Tibial nerve (tissue), 4 donors: Measurements from ENCODE around the gene NUP133. TPM values are rescaled to one million over a fixed set of nuclear protein-coding genes. Genes with fewer than 3 reads are reported as not detected.

Source experiments
- DNase-seq, 2 donors: peaks; one replicate each; pipeline ENCODE4 v3.0.0-alpha.2; 2019; ENCODE audit warnings: low spot score in 2 of 2
- H3K27ac ChIP-seq, 4 donors: fragments of 200-600 bp; sonication (generic) in 3 of 4; one replicate each; pipeline ENCODE4 v1.5.1; 2017 to 2019; ENCODE audit warnings: mild to moderate bottlenecking in 1 of 4
- H3K27me3 ChIP-seq, 2 donors: fragments of 200-600 bp; sonication (generic) in 1 of 2; one replicate each; pipeline versions ENCODE4 v1.5.1 to v1.6.0; 2017 to 2019
- H3K36me3 ChIP-seq, 3 donors: fragments of 200-600 bp; sonication (generic); one replicate each; pipeline ENCODE4 v1.5.1; 2018 to 2019
- H3K4me1 ChIP-seq, 4 donors: fragments of 200-600 bp; sonication (generic) in 3 of 4; one replicate each; pipeline ENCODE4 v1.5.1; 2017 to 2019
- H3K4me3 ChIP-seq, 4 donors: fragments of 200-600 bp; sonication (generic) in 3 of 4; one replicate each; pipeline ENCODE4 v1.5.1; 2017 to 2019; ENCODE audit warnings: mild to moderate bottlenecking in 1 of 4, moderate library complexity in 1 of 4
- H3K9me3 ChIP-seq, 4 donors: fragments of 200-600 bp; sonication (generic) in 3 of 4; one replicate each; pipeline ENCODE4 v1.5.1; 2017 to 2019
- EP300 ChIP-seq, 2 donors: sonication (generic); formaldehyde crosslinking; IDR thresholded peaks; one replicate each; pipeline ENCODE4 v1.6.1; 2017; ENCODE audit warnings: antibody characterized with exemption in 2 of 2, mild to moderate bottlenecking in 1 of 2
- POLR2A ChIP-seq, 2 donors: fragments of 450-650 bp; IDR thresholded peaks; one replicate each; pipeline ENCODE4 v1.6.1; 2017; ENCODE audit warnings: antibody characterized with exemption in 2 of 2, mild to moderate bottlenecking in 2 of 2, moderate library complexity in 2 of 2
- WGBS, 2 donors: methylation state at CpG; one replicate each; pipeline ENCODE4 v1.1.5; 2018; 5-methylcytosine and 5-hydroxymethylcytosine counted together
- total RNA-seq, 4 donors: library from RNA; depleted of rRNA; stranded (reverse); fragments of >200 nt; gene quantifications; one replicate each; pipeline ENCODE4 v1.1.0, GENCODE V29; 2016
- TF ChIP-seq, protein P1 (sequence below), 5 experiments: fragments of 200-600 bp in 3 of 5; fragments of 450-650 bp in 2 of 5; sonication (generic) in 3 of 5; IDR thresholded peaks; one replicate each; pipeline ENCODE4 v1.5.1; 2016 to 2019; ENCODE audit warnings: antibody characterized with exemption in 5 of 5, mild to moderate bottlenecking in 3 of 5, moderate library complexity in 2 of 5

The NUP133 gene
- total RNA-seq, 4 donors from 2014 or later: 24.9 to 56.1 (median 43.2) TPM

DNA sequence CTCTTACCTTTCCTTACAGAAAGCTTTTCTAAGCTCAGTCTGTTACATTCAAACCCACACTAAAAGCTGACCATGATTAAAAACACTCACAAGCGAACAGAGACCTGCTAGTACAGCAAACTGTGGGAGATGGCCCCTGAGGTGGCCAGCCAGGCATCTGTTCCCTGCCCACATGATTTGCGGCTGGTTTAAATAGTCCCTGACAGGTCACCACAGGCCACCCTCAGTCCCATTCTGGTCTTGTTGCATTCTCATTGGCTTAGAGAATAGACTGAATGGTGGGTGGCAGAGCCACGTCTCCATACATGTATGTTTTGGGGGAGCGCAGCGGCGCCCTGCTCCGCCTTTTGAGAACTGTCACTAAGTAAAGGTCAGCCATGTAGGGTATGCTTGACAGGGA lies 71.9 kb downstream of the NUP133 start:
- WGBS, 2 donors: 58 to 67% methylated on average over 7 of the region's 7 CpGs
- peaks cover 3 to 46% of the 10 kb centered on the region in 2 donors for H3K27me3 ChIP-seq

DNA sequence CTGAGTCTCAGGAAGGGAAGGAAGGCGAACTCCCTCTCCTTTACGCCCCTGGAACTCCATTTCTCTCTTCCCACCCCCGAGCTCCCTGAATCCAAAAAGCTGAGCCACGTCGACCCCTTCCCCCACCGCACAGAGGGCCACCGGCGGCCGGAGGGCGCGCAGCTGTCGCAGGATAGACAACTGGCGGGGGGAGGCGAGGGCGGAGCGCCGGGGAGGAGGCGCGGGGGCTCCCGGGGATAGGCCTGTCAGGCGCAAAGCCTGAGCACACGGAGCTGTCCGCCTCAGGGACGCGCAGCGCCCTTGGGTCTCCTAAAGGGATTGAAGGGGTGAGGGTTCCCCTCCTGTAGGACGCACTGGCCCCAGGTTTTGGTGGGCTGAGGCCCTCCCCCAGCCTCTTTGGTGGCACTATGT lies 73.5 kb downstream of the NUP133 start:
- no peak overlapping the region for H3K27ac ChIP-seq
- H3K4me3 ChIP-seq: no peak overlapping the region
- peaks cover 5 to 61% of the 10 kb centered on the region in 2 donors for H3K27me3 ChIP-seq
- H3K36me3 ChIP-seq: peaks cover 0 to 8% (median 0%) of the 10 kb centered on the region in 3 donors
- no peaks in the 10 kb centered on the region for H3K9me3 ChIP-seq
- H3K4me1 ChIP-seq: peaks cover 0 to 44% (median 19%) of the 10 kb centered on the region in 4 donors
- TF ChIP-seq, protein P1, sequence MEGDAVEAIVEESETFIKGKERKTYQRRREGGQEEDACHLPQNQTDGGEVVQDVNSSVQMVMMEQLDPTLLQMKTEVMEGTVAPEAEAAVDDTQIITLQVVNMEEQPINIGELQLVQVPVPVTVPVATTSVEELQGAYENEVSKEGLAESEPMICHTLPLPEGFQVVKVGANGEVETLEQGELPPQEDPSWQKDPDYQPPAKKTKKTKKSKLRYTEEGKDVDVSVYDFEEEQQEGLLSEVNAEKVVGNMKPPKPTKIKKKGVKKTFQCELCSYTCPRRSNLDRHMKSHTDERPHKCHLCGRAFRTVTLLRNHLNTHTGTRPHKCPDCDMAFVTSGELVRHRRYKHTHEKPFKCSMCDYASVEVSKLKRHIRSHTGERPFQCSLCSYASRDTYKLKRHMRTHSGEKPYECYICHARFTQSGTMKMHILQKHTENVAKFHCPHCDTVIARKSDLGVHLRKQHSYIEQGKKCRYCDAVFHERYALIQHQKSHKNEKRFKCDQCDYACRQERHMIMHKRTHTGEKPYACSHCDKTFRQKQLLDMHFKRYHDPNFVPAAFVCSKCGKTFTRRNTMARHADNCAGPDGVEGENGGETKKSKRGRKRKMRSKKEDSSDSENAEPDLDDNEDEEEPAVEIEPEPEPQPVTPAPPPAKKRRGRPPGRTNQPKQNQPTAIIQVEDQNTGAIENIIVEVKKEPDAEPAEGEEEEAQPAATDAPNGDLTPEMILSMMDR (IDR thresholded peaks at IDR 0.05): no peak
- TF ChIP-seq POLR2A (IDR thresholded peaks at IDR 0.05) (no peak), EP300 (IDR thresholded peaks at IDR 0.05) (no peak)
- WGBS, 2 donors: 0% methylated on average over 9 to 17 of the region's 27 CpGs
- no peak for DNase-seq

More for the DNA sequence above, 71.9 kb downstream of the NUP133 start:
- Histone ChIP-seq H3K4me3 (no peak overlapping the region), H3K4me1 (peaks cover 0 to 35% (median 16%) of the 10 kb centered on the region in 4 donors), H3K9me3 (no peaks in the 10 kb centered on the region), H3K36me3 (peaks cover 0 to 23% (median 0%) of the 10 kb centered on the region in 3 donors), H3K27ac (no peak overlapping the region)
- DNase-seq: no peak
- TF ChIP-seq POLR2A (IDR thresholded peaks at IDR 0.05): no peak
- TF ChIP-seq, protein P1 (IDR thresholded peaks at IDR 0.05): no peak
- TF ChIP-seq EP300 (IDR thresholded peaks at IDR 0.05): no peak

DNA sequence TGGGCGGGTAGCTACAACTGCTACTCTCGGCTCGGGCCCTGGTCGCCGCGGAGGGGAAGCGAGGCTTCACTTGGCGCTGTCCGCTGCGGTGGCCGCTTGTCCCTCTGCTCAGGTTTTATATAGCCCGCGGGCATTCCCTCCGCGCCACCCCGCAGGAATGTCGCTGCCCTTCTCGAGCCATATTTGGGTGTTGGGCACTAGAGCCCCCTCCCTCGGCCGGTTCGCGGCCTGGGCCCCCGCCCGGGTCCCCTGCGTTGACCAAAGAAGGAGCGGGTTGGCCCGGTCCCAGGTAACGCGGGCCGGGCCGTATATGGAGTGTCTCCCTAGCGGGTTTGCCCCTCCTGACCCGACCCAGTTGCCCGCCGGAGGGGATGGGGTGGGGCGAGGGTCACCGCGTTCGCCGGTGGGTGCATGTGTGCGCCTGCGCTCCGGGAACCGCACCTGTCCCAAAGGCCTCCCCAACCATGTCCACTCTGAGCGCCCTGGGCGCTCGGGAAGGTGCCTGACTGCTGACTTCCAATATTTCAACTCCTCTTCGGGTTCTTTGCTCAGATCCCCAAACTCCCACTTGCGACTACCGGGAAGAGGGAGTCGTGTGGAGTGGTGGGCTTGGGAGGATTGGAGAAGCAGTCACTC lies 74.0 kb downstream of the NUP133 start, which contains the start of gene ACTA1:
ACTA1 (minus strand) TSS at position 90 of the 636 bp plus-strand sequence. CDS start 979 bp downstream, outside the sequence.
- no peak within 1 kb of the TSS for H3K4me3 ChIP-seq
- 2 to 3% methylated on average over 15 to 45 of the region's 51 CpGs for WGBS, 2 donors
- no peak within 1 kb of the TSS for H3K27ac ChIP-seq
- H3K9me3 ChIP-seq: no peaks in the 10 kb centered on the region
- H3K27me3 ChIP-seq: peaks cover 5 to 66% of the 10 kb centered on the region in 2 donors
- H3K4me1 ChIP-seq: peaks cover 0 to 44% (median 19%) of the 10 kb centered on the region in 4 donors
- H3K36me3 ChIP-seq: peaks cover 0 to 2% (median 0%) of the 10 kb centered on the region in 3 donors
- TF ChIP-seq EP300 (IDR thresholded peaks at IDR 0.05): no peak
- no peak for DNase-seq

DNA sequence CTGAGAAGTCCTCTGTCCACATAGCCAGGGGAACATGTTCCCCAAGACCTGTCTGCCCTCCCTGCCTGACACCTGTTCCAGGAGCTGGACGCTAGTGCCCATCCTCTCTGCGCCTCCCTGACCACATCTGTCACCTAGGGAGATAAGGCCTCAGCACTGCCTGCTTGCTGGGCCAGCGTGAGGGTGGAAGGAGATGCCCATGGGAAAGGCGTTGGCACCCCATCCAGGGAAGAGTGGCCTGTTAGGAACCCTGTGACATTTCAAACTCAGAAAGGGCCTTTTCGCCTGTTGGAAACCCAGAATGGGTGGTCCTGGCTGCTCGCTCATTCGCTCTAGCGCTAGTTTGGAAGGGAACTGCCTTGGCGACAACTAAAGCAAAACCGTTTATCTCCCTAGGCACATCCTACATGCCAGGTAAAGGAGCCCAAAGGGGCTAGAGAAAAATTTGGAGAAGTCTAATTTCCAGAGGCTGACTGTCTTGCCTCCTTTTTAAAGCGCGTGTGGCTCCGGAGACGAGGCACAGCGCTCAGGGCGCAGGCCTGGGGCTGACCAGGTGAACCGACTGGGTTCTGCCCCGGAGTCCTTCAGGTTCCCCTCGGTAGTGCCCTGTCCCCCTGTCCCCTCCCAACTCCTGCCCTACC lies 74.7 kb downstream of the NUP133 start:
- H3K36me3 ChIP-seq: no peaks in the 10 kb centered on the region
- H3K4me3 ChIP-seq: no peak overlapping the region
- no peaks in the 10 kb centered on the region for H3K9me3 ChIP-seq
- TF ChIP-seq POLR2A (IDR thresholded peaks at IDR 0.05) (no peak), EP300 (IDR thresholded peaks at IDR 0.05) (no peak)
- TF ChIP-seq, protein P1 (IDR thresholded peaks at IDR 0.05): no peak
- DNase-seq: no peak
- no peak overlapping the region for H3K27ac ChIP-seq
- H3K27me3 ChIP-seq: peaks cover 5 to 72% of the 10 kb centered on the region in 2 donors
- H3K4me1 ChIP-seq: peaks cover 0 to 44% (median 19%) of the 10 kb centered on the region in 4 donors
- WGBS, 2 donors: 8 to 12% methylated on average over 12 to 19 of the region's 19 CpGs

DNA sequence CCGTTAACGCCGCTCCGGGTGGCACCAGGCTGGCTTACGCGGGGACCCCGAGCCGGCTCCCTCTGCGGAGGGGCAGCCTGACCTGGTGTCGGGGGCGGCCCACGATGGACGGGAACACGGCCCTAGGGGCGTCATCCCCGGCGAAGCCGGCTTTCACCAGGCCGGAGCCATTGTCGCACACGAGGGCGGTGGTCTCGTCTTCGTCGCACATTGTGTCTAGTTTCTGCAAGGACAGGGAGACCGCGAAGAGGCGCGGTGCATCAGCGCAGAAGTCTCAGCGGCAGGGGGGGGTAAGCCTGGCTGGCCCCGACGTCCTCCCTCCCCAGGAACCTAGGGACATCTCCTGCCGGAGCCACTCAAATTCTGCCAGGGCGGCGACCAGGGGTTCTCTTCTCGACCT lies 75.2 kb downstream of the NUP133 start:
- H3K9me3 ChIP-seq: no peaks in the 10 kb centered on the region
- H3K27ac ChIP-seq: no peak overlapping the region
- H3K4me1 ChIP-seq: peaks cover 0 to 44% (median 19%) of the 10 kb centered on the region in 4 donors
- TF ChIP-seq POLR2A (IDR thresholded peaks at IDR 0.05) (no peak), EP300 (IDR thresholded peaks at IDR 0.05) (no peak)
- TF ChIP-seq, protein P1 (IDR thresholded peaks at IDR 0.05): no peak
- no peak for DNase-seq
- H3K27me3 ChIP-seq: peaks cover 5 to 77% of the 10 kb centered on the region in 2 donors
- WGBS, 2 donors: 5% methylated on average over 18 of the region's 37 CpGs; no CpG with 5 or more reads in 1 of the 2 donors
- no peak overlapping the region for H3K4me3 ChIP-seq
- H3K36me3 ChIP-seq: no peaks in the 10 kb centered on the region
